HEK293T (cell line): Measurements from ENCODE around the gene MED19.
A peak's percentile ranks its signal among the peaks of the same experiment; 100 is the strongest.

Experiments used
- ARNT ChIP-seq: fragments of 450-650 bp; IDR thresholded peaks from 2 replicates; pipeline ENCODE4 v1.6.1; 2017; ENCODE audit warnings: mild to moderate bottlenecking
- BHLHE40 ChIP-seq: fragments of 450-650 bp; IDR thresholded peaks from 2 replicates; pipeline ENCODE4 v1.6.1; 2016; ENCODE audit warnings: mild to moderate bottlenecking, moderate library complexity, borderline replicate concordance
- ELF4 ChIP-seq: fragments of 450-650 bp; IDR thresholded peaks from 2 replicates; pipeline ENCODE4 v1.6.1; 2017; ENCODE audit warnings: antibody characterized with exemption
- FOXK2 ChIP-seq: fragments of 450-650 bp; IDR thresholded peaks from 2 replicates; pipeline ENCODE4 v1.6.1; 2016; ENCODE audit warnings: mild to moderate bottlenecking
- HDGF ChIP-seq: fragments of 450-650 bp; IDR thresholded peaks from 2 replicates; pipeline ENCODE4 v1.6.1; 2017; ENCODE audit warnings: antibody characterized with exemption, borderline replicate concordance
- LEF1 ChIP-seq: fragments of 450-650 bp; IDR thresholded peaks from 2 replicates; pipeline ENCODE4 v1.6.1; 2017; ENCODE audit warnings: mild to moderate bottlenecking, borderline replicate concordance
- NFRKB ChIP-seq: fragments of 450-650 bp; IDR thresholded peaks from 2 replicates; pipeline ENCODE4 v1.6.1; 2016; ENCODE audit warnings: mild to moderate bottlenecking, moderate library complexity
- PKNOX1 ChIP-seq: fragments of 450-650 bp; IDR thresholded peaks from 2 replicates; pipeline ENCODE4 v1.6.1; 2016

- no peak for TF ChIP-seq BHLHE40
- peak; percentile 62 for TF ChIP-seq ELF4
- no peak for TF ChIP-seq ARNT
- TF ChIP-seq PKNOX1 = no peak
- no peak for TF ChIP-seq HDGF
- peak; percentile 90 for TF ChIP-seq FOXK2
- no peak for TF ChIP-seq NFRKB
- no peak for TF ChIP-seq LEF1
Measured at GRCh38 chr11:57657194-57658022, 54.6 kb downstream of the MED19 start, which contains the start of gene CLP1.
